Trophoblast cell (in vitro differentiated cells and primary cell): ENCODE measurements around the gene PSMD6.

Experiments used
- DNase-seq, 2 donors: peaks; one replicate each; pipeline ENCODE4 v3.0.0-alpha.2; 2016
- H2AFZ ChIP-seq: 2 replicates; pipeline ENCODE4 v1.6.1; 2013; ENCODE audit warnings: low read length, moderate library complexity, mild to moderate bottlenecking; ENCODE audit not compliant: insufficient read depth, poor library complexity
- H2AK5ac ChIP-seq: 2 replicates; pipeline ENCODE4 v1.6.1; 2013; ENCODE audit warnings: mild to moderate bottlenecking, low read length
- H2BK120ac ChIP-seq: 2 replicates; pipeline ENCODE4 v1.6.1; 2013; ENCODE audit warnings: low read length, mild to moderate bottlenecking, moderate library complexity; ENCODE audit not compliant: insufficient read depth, poor library complexity
- H2BK12ac ChIP-seq: 2 replicates; pipeline ENCODE4 v1.6.1; 2013; ENCODE audit warnings: mild to moderate bottlenecking, low read length, moderate library complexity
- H2BK5ac ChIP-seq: 2 replicates; pipeline ENCODE4 v1.6.1; 2013; ENCODE audit warnings: low read length, low read depth, moderate library complexity, mild to moderate bottlenecking; ENCODE audit not compliant: poor library complexity
- H3K14ac ChIP-seq: 2 replicates; pipeline ENCODE4 v1.6.1; 2013; ENCODE audit warnings: mild to moderate bottlenecking, low read length
- H3K18ac ChIP-seq: 2 replicates; pipeline ENCODE4 v1.6.1; 2013; ENCODE audit warnings: mild to moderate bottlenecking, low read length
- H3K23ac ChIP-seq: 2 replicates; pipeline ENCODE4 v1.6.1; 2013; ENCODE audit warnings: low read length
- H3K27ac ChIP-seq: 2 replicates; pipeline ENCODE4 v1.5.1; 2013; ENCODE audit warnings: low read depth, mild to moderate bottlenecking, inconsistent platforms, low read length, moderate library complexity
- H3K27me3 ChIP-seq: 2 replicates; pipeline ENCODE4 v1.6.1; 2013; ENCODE audit warnings: inconsistent platforms, mild to moderate bottlenecking, low read length, moderate library complexity; ENCODE audit not compliant: insufficient read depth
- H3K36me3 ChIP-seq, 2 experiments: 1 replicate in 1 of 2; 2 replicates in 1 of 2; pipeline ENCODE4 v1.6.1; 2013; ENCODE audit warnings: low read length in 2 of 2, mild to moderate bottlenecking in 2 of 2, moderate library complexity in 1 of 2; ENCODE audit not compliant: insufficient read depth in 2 of 2, control insufficient read depth in 1 of 2
- H3K4ac ChIP-seq: 2 replicates; pipeline ENCODE4 v1.6.1; 2013; ENCODE audit warnings: low read depth, mild to moderate bottlenecking, low read length, moderate library complexity
- H3K4me1 ChIP-seq, 2 experiments: 1 replicate in 1 of 2; 2 replicates in 1 of 2; pipeline ENCODE4 v1.6.1; 2013; ENCODE audit warnings: low read length in 2 of 2, mild to moderate bottlenecking in 2 of 2, moderate library complexity in 1 of 2; ENCODE audit not compliant: insufficient read depth in 2 of 2, control insufficient read depth in 1 of 2
- H3K4me2 ChIP-seq: 2 replicates; pipeline ENCODE4 v1.6.1; 2013; ENCODE audit warnings: inconsistent platforms, mild to moderate bottlenecking, low read length, moderate library complexity
- H3K4me3 ChIP-seq: 2 replicates; pipeline ENCODE4 v1.5.1; 2013; ENCODE audit warnings: mild to moderate bottlenecking, low read depth, low read length, inconsistent platforms
- H3K79me1 ChIP-seq: one replicate; pipeline ENCODE4 v1.6.1; 2013; ENCODE audit warnings: low read length
- H3K79me2 ChIP-seq: 2 replicates; pipeline ENCODE4 v1.6.1; 2013; ENCODE audit warnings: low read length, mild to moderate bottlenecking; ENCODE audit not compliant: control insufficient read depth, insufficient read depth, poor library complexity
- H3K9ac ChIP-seq: 2 replicates; pipeline ENCODE4 v1.6.1; 2013; ENCODE audit warnings: mild to moderate bottlenecking, low read length
- H3K9me3 ChIP-seq: 2 replicates; pipeline ENCODE4 v1.6.1; 2013; ENCODE audit warnings: low read depth, mild to moderate bottlenecking, control low read depth, inconsistent platforms, low read length; ENCODE audit not compliant: insufficient read depth
- H4K12ac ChIP-seq: 2 replicates; pipeline ENCODE4 v1.6.1; 2013; ENCODE audit warnings: low read depth, mild to moderate bottlenecking, low read length, moderate library complexity
- H4K8ac ChIP-seq: 2 replicates; pipeline ENCODE4 v1.6.1; 2013; ENCODE audit warnings: low read depth, mild to moderate bottlenecking, low read length, moderate library complexity
- H4K91ac ChIP-seq: one replicate; pipeline ENCODE4 v1.6.1; 2013; ENCODE audit warnings: low read depth, mild to moderate bottlenecking, low read length, moderate library complexity
- WGBS: extraction: QIAGEN DNeasy Blood & Tissue Kit; methylation state at CpG from one replicate; pipeline ENCODE4 v1.1.7; 2013; ENCODE audit warnings: missing lambda C conversion rate; ENCODE audit not compliant: insufficient read length, insufficient coverage; ENCODE audit errors: extremely low coverage; 5-methylcytosine and 5-hydroxymethylcytosine counted together

PSMD6 gene

GRCh38 chr3:63973406-63973805, 49.9 kb downstream of the PSMD6 start:
- Histone ChIP-seq H3K27me3 (no peaks in the 10 kb centered on the region), H4K12ac (no peak overlapping the region), H3K23ac (no peak overlapping the region), H2AFZ (no peak overlapping the region), H3K4me2 (no peak overlapping the region), H2BK12ac (no peak overlapping the region), H4K8ac (no peak overlapping the region), H3K4me1 (peaks cover 9 to 12% of the 10 kb centered on the region in 2 experiments), H2BK5ac (no peak overlapping the region), H3K4ac (no peak overlapping the region), H3K4me3 (no peak overlapping the region), H3K79me1 (peaks cover 2% of the 10 kb centered on the region), H2BK120ac (no peak overlapping the region), H3K18ac (no peak overlapping the region), H4K91ac (no peak overlapping the region), H3K9ac (no peak overlapping the region), H3K79me2 (no peaks in the 10 kb centered on the region), H3K14ac (no peak overlapping the region), H3K36me3 (peaks cover 2 to 4% of the 10 kb centered on the region in 2 experiments), H3K9me3 (no peaks in the 10 kb centered on the region), H3K27ac (no peak overlapping the region), H2AK5ac (no peak overlapping the region)
- no CpG with 5 or more reads among the region's 8 CpGs for WGBS
- DNase-seq, result no peak

GRCh38 chr3:63972987-63973386, 50.3 kb downstream of the PSMD6 start:
- H3K4me2 ChIP-seq, result no peak overlapping the region
- WGBS, result no CpG with 5 or more reads among the region's 4 CpGs
- no peak overlapping the region for H2AFZ ChIP-seq
- H3K27ac ChIP-seq, result no peak overlapping the region
- peak overlapping the region; percentile 83 for H3K18ac ChIP-seq
- peaks cover 2 to 4% of the 10 kb centered on the region in 2 experiments for H3K36me3 ChIP-seq
- no peak overlapping the region for H3K23ac ChIP-seq
- H3K14ac ChIP-seq, result no peak overlapping the region
- no peaks in the 10 kb centered on the region for H3K27me3 ChIP-seq
- peaks cover 2% of the 10 kb centered on the region for H3K79me1 ChIP-seq
- no peaks in the 10 kb centered on the region for H3K9me3 ChIP-seq
- no peaks in the 10 kb centered on the region for H3K79me2 ChIP-seq
- H4K12ac ChIP-seq, result no peak overlapping the region
- no peak overlapping the region for H2BK12ac ChIP-seq
- H2BK120ac ChIP-seq, result peak overlapping the region; percentile 33
- H4K91ac ChIP-seq, result no peak overlapping the region
- H3K9ac ChIP-seq, result no peak overlapping the region
- no peak overlapping the region for H2AK5ac ChIP-seq
- H2BK5ac ChIP-seq, result no peak overlapping the region
- H3K4me1 ChIP-seq, result peaks cover 11 to 15% of the 10 kb centered on the region in 2 experiments
- no peak overlapping the region for H4K8ac ChIP-seq
- DNase-seq, result no peak
- H3K4ac ChIP-seq, result no peak overlapping the region
- H3K4me3 ChIP-seq, result no peak overlapping the region

DNA sequence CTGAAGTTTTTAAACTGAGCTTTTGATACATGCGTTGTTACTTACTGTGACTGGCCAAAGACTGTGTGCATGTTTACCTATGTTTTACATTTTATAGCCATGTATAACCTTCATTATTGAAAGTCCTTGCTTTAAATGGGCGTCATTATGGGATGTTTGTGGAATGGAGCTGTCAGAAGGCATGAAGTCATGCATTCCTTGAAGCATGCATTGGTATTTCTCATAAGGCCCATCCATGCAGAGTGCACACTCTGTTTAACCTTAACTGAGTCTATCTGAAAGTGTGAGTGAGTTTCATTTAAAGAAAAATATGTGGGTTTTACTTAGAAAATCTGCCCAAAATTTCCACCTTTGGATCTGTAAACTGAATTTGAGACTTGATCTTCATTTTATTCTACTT, 51.1 kb downstream of the PSMD6 start:
- Histone ChIP-seq H3K4me1 (peaks cover 16 to 19% of the 10 kb centered on the region in 2 experiments), H3K4me2 (no peak overlapping the region), H3K23ac (no peak overlapping the region), H3K4me3 (no peak overlapping the region), H2AFZ (no peak overlapping the region), H2BK120ac (no peak overlapping the region), H3K9ac (no peak overlapping the region), H4K91ac (no peak overlapping the region), H4K8ac (no peak overlapping the region), H2AK5ac (no peak overlapping the region), H4K12ac (no peak overlapping the region), H3K79me1 (peaks cover 2% of the 10 kb centered on the region), H2BK5ac (no peak overlapping the region), H3K4ac (no peak overlapping the region), H3K9me3 (no peaks in the 10 kb centered on the region), H3K14ac (no peak overlapping the region), H2BK12ac (no peak overlapping the region), H3K79me2 (no peaks in the 10 kb centered on the region), H3K27ac (no peak overlapping the region), H3K18ac (no peak overlapping the region), H3K27me3 (no peaks in the 10 kb centered on the region), H3K36me3 (peaks cover 4% of the 10 kb centered on the region in 2 experiments)
- peak in 1 of 2 donors; percentile 49 for DNase-seq
- WGBS, result no CpG with 5 or more reads among the region's 2 CpGs

DNA sequence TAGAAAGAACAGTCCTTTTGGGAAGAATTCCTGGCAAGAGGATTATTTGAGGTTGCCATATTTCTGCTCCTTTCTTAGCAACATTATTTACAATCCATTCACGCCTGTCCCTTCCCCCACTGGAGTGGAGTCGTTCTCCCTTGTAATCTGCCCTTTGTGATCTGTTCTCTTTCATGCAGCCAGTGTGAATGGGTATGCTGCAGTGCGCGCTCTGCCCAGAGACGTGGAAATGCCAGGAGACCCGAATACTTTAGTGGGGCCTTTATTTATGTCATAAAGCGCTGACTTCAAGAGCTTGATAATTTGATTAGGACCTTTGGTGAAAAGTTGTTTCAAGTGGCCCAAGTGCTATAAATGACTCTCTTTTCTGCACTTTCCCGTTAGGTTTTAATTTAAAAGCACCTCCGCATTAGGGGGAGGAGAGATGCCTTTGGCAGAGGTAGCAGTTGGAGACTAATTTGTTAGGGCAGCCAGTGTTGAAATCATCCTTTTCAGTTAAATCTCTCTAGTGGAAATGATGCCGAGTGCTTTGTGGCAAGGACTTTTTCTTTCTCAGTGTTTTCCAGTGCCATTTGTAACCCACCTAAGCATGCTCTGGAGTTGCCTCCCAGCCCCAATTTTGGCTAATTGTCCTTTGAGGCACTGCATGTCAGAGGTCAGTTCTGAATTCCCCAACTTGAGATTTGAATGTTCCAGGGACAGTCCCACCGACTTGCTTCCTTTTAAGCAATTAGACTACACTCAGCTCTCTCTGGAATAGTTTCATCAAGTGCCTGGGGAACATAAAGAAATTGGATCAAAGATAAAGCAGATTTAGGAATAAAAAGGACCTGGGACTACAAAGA, 52.4 kb downstream of the PSMD6 start:
- no peak overlapping the region for H2BK5ac ChIP-seq
- H3K18ac ChIP-seq, result peak overlapping the region; percentile 55
- DNase-seq, result no peak
- H3K9me3 ChIP-seq, result no peaks in the 10 kb centered on the region
- H3K14ac ChIP-seq, result no peak overlapping the region
- no peak overlapping the region for H2AFZ ChIP-seq
- H2AK5ac ChIP-seq, result no peak overlapping the region
- H3K79me1 ChIP-seq, result no peaks in the 10 kb centered on the region
- no peak overlapping the region for H4K8ac ChIP-seq
- no CpG with 5 or more reads among the region's 11 CpGs for WGBS
- no peak overlapping the region for H3K4ac ChIP-seq
- peak overlapping the region; percentile 24 for H3K27ac ChIP-seq
- H3K9ac ChIP-seq, result no peak overlapping the region
- H3K4me2 ChIP-seq, result peak overlapping the region; percentile 21
- H4K91ac ChIP-seq, result no peak overlapping the region
- no peaks in the 10 kb centered on the region for H3K27me3 ChIP-seq
- H2BK12ac ChIP-seq, result no peak overlapping the region
- H3K4me3 ChIP-seq, result no peak overlapping the region
- H3K4me1 ChIP-seq, result peaks cover 14 to 15% of the 10 kb centered on the region in 2 experiments
- H3K79me2 ChIP-seq, result no peaks in the 10 kb centered on the region
- H3K36me3 ChIP-seq, result peaks cover 4% of the 10 kb centered on the region in 2 experiments
- H2BK120ac ChIP-seq, result no peak overlapping the region
- no peak overlapping the region for H3K23ac ChIP-seq
- no peak overlapping the region for H4K12ac ChIP-seq
